ENCODE data around the gene NUDT22.
A peak's percentile ranks its signal among the peaks of the same experiment; 100 is the strongest.

The NUDT22 gene

GRCh38 chr11:64206457-64207255 is 19.4 kb upstream of the NUDT22 start, which contains the start of gene FERMT3:
Gene FERMT3, plus strand, starts transcription at chr11:64206721. Its CDS starts 644 bp downstream, at chr11:64207365.
- DNase-seq (ENCODE audit: low read depth) = no peak

- DNase-seq (ENCODE audit: low read depth) = peak; percentile 65
Measured at GRCh38 chr11:64207256-64208085, 18.6 kb upstream of the NUDT22 start.

- DNase-seq (ENCODE audit: low read depth) = no peak
Measured at GRCh38 chr11:64208086-64208795, 17.8 kb upstream of the NUDT22 start.

- no peak for DNase-seq (ENCODE audit: low read depth)
Measured at GRCh38 chr11:64208796-64209562, 17.1 kb upstream of the NUDT22 start.

GRCh38 chr11:64209563-64209843 is 16.6 kb upstream of the NUDT22 start:
- no peak for DNase-seq (ENCODE audit: low read depth)

GRCh38 chr11:64210301-64211020 is 15.6 kb upstream of the NUDT22 start:
- no peak for DNase-seq (ENCODE audit: low read depth)

- DNase-seq (ENCODE audit: low read depth) = no peak
Measured at GRCh38 chr11:64211181-64211872, 14.7 kb upstream of the NUDT22 start.

- no peak for DNase-seq (ENCODE audit: low read depth)
Measured at GRCh38 chr11:64216879-64217278, 9.2 kb upstream of the NUDT22 start.

- DNase-seq (ENCODE audit: low read depth) = no peak
Measured at GRCh38 chr11:64218628-64219353, 7.3 kb upstream of the NUDT22 start.

GRCh38 chr11:64219354-64219684 is 6.8 kb upstream of the NUDT22 start:
- DNase-seq (ENCODE audit: low read depth) = no peak

GRCh38 chr11:64219755-64220154 is 6.3 kb upstream of the NUDT22 start:
- no peak for DNase-seq (ENCODE audit: low read depth)

- no peak for DNase-seq (ENCODE audit: low read depth)
Measured at GRCh38 chr11:64220271-64220670, 5.8 kb upstream of the NUDT22 start.

GRCh38 chr11:64220798-64221197 is 5.3 kb upstream of the NUDT22 start:
- DNase-seq (ENCODE audit: low read depth) = no peak

- no peak for DNase-seq (ENCODE audit: low read depth)
Measured at GRCh38 chr11:64222651-64223000, 3.4 kb upstream of the NUDT22 start.

GRCh38 chr11:64223001-64223651 is 2.9 kb upstream of the NUDT22 start:
- no peak for DNase-seq (ENCODE audit: low read depth)

GRCh38 chr11:64224151-64224890 is 1.8 kb upstream of the NUDT22 start:
- no peak for DNase-seq (ENCODE audit: low read depth)

- DNase-seq (ENCODE audit: low read depth) = no peak
Measured at GRCh38 chr11:64224891-64225607, 1.0 kb upstream of the NUDT22 start.

GRCh38 chr11:64226507-64227051 is 505 bp downstream of the NUDT22 start:
- DNase-seq (ENCODE audit: low read depth) = no peak

Measured in GM04503 (cell line).